ENCODE data around the gene IGSF5. TPM values are rescaled to one million over a fixed set of nuclear protein-coding genes. Genes with fewer than 3 reads are reported as not detected.

Gene IGSF5
- total RNA-seq, 4 donors from 2014 or later: 0.27 TPM; not detected in 3

DNA sequence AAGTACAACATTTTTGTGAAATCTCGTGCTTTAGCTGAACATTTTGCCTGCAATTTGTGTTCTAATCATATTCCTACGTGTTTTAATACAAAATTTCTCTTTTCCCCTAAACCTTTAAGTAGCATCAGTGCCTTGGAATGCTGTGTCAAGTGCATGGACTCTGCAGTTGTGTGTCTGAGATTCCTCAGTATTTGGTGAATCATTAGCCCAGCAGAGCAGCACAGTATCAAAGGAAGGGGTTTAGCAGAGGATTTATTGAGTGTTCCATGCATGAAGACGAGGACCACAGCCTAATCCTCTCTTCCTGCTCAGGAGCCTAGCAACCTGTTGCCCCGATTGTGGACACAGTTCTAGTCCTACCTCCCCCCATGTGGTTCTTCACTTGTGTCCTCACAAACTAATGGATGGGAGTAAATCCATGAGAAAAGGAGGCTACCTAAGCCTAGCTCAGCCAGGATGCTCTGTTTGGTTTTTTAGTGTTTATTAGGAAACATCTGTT is 92.9 kb downstream of the IGSF5 start:
- Histone ChIP-seq H3K27ac (no peak overlapping the region), H3K27me3 (no peaks in the 10 kb centered on the region), H3K4me1 (no peaks in the 10 kb centered on the region), H3K9me3 (no peaks in the 10 kb centered on the region), H3K36me3 (no peaks in the 10 kb centered on the region), H3K4me3 (no peak overlapping the region)
- WGBS, 2 donors (ENCODE audit: low coverage in 1 of 2): 26% methylated on average over 3 to 4 of the region's 4 CpGs
- DNase-seq: no peak
- in situ Hi-C loops (cut with MboI; ENCODE audit: low pct_ligation_motif_present in 1 of 4, low pct_unique_long_range_greater_than_20kb in 1 of 4, low sequenced_read_pairs in 3 of 4): no loop called here
- intact Hi-C loops (cut with DNase I; ENCODE audit: low total_unique reads): no loop called here
- no peak for TF ChIP-seq POLR2A (IDR thresholded peaks at IDR 0.05)
- no peak for TF ChIP-seq EP300 (IDR thresholded peaks at IDR 0.05; ENCODE audit: low read depth)
- no peak for TF ChIP-seq POLR2AphosphoS5 (IDR thresholded peaks at IDR 0.05)
- TF ChIP-seq CTCF (IDR thresholded peaks at IDR 0.05): no peak

GRCh38 chr21:39840373-39841097 is 95.6 kb downstream of the IGSF5 start:
- H3K9me3 ChIP-seq: no peaks in the 10 kb centered on the region
- no peak overlapping the region for H3K4me3 ChIP-seq
- H3K27ac ChIP-seq: no peak overlapping the region
- whole genome bisulfite sequencing, 2 donors (ENCODE audit: low coverage in 1 of 2): 75 to 83% methylated on average over 1 to 22 of the region's 22 CpGs
- H3K36me3 ChIP-seq: no peaks in the 10 kb centered on the region
- H3K4me1 ChIP-seq: no peaks in the 10 kb centered on the region
- TF ChIP-seq POLR2AphosphoS5 (IDR thresholded peaks at IDR 0.05): no peak
- TF ChIP-seq CTCF (IDR thresholded peaks at IDR 0.05): no peak
- in situ Hi-C loops (cut with MboI; ENCODE audit: low pct_ligation_motif_present in 1 of 4, low pct_unique_long_range_greater_than_20kb in 1 of 4, low sequenced_read_pairs in 3 of 4) (no loop called here), intact Hi-C loops (cut with DNase I; ENCODE audit: low total_unique reads) (no loop called here)
- DNase-seq: no peak
- no peaks in the 10 kb centered on the region for H3K27me3 ChIP-seq

DNA sequence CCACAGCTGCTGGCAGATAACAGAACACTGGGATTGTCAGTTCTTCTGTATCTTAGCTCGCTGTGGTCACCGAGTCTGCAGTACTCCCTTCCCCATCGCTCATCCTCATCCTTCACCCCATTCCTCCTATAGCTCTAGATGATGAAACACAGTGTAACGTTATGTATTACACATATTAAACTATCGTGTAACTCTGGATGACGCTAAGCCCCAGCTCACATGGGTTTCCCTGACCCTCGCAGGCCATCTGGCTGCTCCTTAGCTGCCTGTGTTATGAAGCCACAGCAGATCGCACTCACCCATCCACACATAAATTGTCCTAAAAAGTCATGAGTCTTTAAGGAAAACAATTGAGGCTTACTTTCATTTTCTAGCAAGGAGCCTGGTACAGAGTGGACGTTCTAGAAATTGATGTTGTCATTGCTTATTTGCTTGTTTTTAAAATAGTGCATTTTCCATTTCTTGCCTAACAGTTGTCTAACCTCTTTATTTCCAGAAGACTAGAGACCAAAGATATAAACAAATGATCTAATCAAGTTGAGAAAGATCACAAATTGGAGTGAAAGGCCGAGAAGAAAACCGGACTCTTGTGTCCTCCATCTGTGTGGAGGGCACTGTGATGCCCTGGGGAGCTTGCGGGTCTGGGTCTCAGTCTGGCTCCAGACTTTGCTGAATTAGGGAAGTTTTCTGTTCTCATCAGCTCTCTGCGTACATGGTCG is 97.9 kb downstream of the IGSF5 start:
- Histone ChIP-seq H3K4me3 (no peak overlapping the region), H3K27ac (no peak overlapping the region), H3K27me3 (no peaks in the 10 kb centered on the region), H3K4me1 (no peaks in the 10 kb centered on the region), H3K9me3 (no peaks in the 10 kb centered on the region), H3K36me3 (no peaks in the 10 kb centered on the region)
- TF ChIP-seq CTCF (IDR thresholded peaks at IDR 0.05): no peak
- TF ChIP-seq EP300 (IDR thresholded peaks at IDR 0.05; ENCODE audit: low read depth): no peak
- TF ChIP-seq POLR2AphosphoS5 (IDR thresholded peaks at IDR 0.05): no peak
- no peak for TF ChIP-seq POLR2A (IDR thresholded peaks at IDR 0.05)
- DNase-seq: no peak
- intact Hi-C loops (cut with DNase I; ENCODE audit: low total_unique reads): no loop called here
- 76 to 83% methylated on average over 10 to 14 of the region's 14 CpGs for WGBS, 2 donors (ENCODE audit: low coverage in 1 of 2)
- in situ Hi-C loops (cut with MboI; ENCODE audit: low pct_ligation_motif_present in 1 of 4, low pct_unique_long_range_greater_than_20kb in 1 of 4, low sequenced_read_pairs in 3 of 4): no loop called here

GRCh38 chr21:39843483-39843882 is 98.5 kb downstream of the IGSF5 start:
- TF ChIP-seq EP300 (IDR thresholded peaks at IDR 0.05; ENCODE audit: low read depth): no peak
- TF ChIP-seq CTCF (IDR thresholded peaks at IDR 0.05): no peak
- no peak for TF ChIP-seq POLR2AphosphoS5 (IDR thresholded peaks at IDR 0.05)
- no peak for TF ChIP-seq POLR2A (IDR thresholded peaks at IDR 0.05)
- Histone ChIP-seq H3K27ac (no peak overlapping the region), H3K27me3 (no peaks in the 10 kb centered on the region), H3K36me3 (no peaks in the 10 kb centered on the region), H3K9me3 (no peaks in the 10 kb centered on the region), H3K4me3 (no peak overlapping the region), H3K4me1 (no peaks in the 10 kb centered on the region)
- intact Hi-C loops (cut with DNase I; ENCODE audit: low total_unique reads): no loop called here
- in situ Hi-C loops (cut with MboI; ENCODE audit: low pct_ligation_motif_present in 1 of 4, low pct_unique_long_range_greater_than_20kb in 1 of 4, low sequenced_read_pairs in 3 of 4): no loop called here
- DNase-seq: no peak
- 85 to 88% methylated on average over 4 of the region's 4 CpGs for WGBS, 2 donors (ENCODE audit: low coverage in 1 of 2)

All from transverse colon (tissue), 4 donors.